Measurements from ENCODE around the gene NEUROG2.

Gene NEUROG2

GRCh38 chr4:112560084-112560483, 44.1 kb upstream of the NEUROG2 start:
- no peak for ATAC-seq
- TF ChIP-seq GLIS3 (CRISPR knock-in tag; IDR thresholded peaks at IDR 0.05), result no peak
- no peak for TF ChIP-seq ESRRG (CRISPR knock-in tag; IDR thresholded peaks at IDR 0.05)
- TF ChIP-seq ARNTL (CRISPR knock-in tag; IDR thresholded peaks at IDR 0.05; ENCODE audit: borderline replicate concordance, low read depth), result no peak
- TF ChIP-seq RARB (CRISPR knock-in tag; IDR thresholded peaks at IDR 0.05), result no peak
- TF ChIP-seq, protein P1, sequence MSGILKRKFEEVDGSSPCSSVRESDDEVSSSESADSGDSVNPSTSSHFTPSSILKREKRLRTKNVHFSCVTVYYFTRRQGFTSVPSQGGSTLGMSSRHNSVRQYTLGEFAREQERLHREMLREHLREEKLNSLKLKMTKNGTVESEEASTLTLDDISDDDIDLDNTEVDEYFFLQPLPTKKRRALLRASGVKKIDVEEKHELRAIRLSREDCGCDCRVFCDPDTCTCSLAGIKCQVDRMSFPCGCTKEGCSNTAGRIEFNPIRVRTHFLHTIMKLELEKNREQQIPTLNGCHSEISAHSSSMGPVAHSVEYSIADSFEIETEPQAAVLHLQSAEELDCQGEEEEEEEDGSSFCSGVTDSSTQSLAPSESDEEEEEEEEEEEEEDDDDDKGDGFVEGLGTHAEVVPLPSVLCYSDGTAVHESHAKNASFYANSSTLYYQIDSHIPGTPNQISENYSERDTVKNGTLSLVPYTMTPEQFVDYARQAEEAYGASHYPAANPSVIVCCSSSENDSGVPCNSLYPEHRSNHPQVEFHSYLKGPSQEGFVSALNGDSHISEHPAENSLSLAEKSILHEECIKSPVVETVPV (CRISPR knock-in tag; IDR thresholded peaks at IDR 0.05), result no peak
- TF ChIP-seq CREB5 (CRISPR knock-in tag; IDR thresholded peaks at IDR 0.05; ENCODE audit: low read depth), result no peak
- TF ChIP-seq, protein P2, sequence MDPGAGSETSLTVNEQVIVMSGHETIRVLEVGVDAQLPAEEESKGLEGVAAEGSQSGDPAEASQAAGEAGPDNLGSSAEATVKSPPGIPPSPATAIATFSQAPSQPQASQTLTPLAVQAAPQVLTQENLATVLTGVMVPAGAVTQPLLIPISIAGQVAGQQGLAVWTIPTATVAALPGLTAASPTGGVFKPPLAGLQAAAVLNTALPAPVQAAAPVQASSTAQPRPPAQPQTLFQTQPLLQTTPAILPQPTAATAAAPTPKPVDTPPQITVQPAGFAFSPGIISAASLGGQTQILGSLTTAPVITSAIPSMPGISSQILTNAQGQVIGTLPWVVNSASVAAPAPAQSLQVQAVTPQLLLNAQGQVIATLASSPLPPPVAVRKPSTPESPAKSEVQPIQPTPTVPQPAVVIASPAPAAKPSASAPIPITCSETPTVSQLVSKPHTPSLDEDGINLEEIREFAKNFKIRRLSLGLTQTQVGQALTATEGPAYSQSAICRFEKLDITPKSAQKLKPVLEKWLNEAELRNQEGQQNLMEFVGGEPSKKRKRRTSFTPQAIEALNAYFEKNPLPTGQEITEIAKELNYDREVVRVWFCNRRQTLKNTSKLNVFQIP (CRISPR knock-in tag; IDR thresholded peaks at IDR 0.05; ENCODE audit: borderline replicate concordance, low read depth), result no peak
- TF ChIP-seq, protein P3, sequence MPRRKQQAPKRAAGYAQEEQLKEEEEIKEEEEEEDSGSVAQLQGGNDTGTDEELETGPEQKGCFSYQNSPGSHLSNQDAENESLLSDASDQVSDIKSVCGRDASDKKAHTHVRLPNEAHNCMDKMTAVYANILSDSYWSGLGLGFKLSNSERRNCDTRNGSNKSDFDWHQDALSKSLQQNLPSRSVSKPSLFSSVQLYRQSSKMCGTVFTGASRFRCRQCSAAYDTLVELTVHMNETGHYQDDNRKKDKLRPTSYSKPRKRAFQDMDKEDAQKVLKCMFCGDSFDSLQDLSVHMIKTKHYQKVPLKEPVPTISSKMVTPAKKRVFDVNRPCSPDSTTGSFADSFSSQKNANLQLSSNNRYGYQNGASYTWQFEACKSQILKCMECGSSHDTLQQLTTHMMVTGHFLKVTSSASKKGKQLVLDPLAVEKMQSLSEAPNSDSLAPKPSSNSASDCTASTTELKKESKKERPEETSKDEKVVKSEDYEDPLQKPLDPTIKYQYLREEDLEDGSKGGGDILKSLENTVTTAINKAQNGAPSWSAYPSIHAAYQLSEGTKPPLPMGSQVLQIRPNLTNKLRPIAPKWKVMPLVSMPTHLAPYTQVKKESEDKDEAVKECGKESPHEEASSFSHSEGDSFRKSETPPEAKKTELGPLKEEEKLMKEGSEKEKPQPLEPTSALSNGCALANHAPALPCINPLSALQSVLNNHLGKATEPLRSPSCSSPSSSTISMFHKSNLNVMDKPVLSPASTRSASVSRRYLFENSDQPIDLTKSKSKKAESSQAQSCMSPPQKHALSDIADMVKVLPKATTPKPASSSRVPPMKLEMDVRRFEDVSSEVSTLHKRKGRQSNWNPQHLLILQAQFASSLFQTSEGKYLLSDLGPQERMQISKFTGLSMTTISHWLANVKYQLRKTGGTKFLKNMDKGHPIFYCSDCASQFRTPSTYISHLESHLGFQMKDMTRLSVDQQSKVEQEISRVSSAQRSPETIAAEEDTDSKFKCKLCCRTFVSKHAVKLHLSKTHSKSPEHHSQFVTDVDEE (CRISPR knock-in tag; IDR thresholded peaks at IDR 0.05), result no peak
- TF ChIP-seq ZNF8 (CRISPR knock-in tag; IDR thresholded peaks at IDR 0.05), result no peak

DNA sequence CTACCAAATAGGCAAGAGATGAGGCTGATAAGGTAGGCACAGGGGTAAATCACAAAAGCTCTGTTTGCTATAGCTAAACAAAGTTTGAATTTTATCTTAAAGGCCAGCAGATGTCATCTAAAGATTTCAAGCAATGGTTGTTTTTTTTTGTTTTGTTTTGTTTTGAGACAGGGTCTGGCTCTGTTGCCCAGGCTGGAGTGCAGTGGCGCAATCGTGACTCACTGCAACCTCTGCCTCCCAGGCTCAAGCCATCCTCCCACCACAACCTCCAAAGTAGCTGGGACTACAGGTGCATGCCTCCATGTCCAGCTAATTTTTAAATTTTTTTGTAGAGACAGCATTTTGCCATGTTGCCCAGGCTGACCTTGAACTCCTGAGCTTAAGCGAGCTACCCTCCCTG, 43.1 kb upstream of the NEUROG2 start:
- TF ChIP-seq OSR1 (CRISPR knock-in tag; IDR thresholded peaks at IDR 0.05) (no peak), BACH2 (CRISPR knock-in tag; IDR thresholded peaks at IDR 0.05; ENCODE audit: borderline replicate concordance) (no peak), ZNF8 (CRISPR knock-in tag; IDR thresholded peaks at IDR 0.05) (no peak), CREB5 (CRISPR knock-in tag; IDR thresholded peaks at IDR 0.05; ENCODE audit: low read depth) (no peak), PPARA (CRISPR knock-in tag; IDR thresholded peaks at IDR 0.05; ENCODE audit: borderline replicate concordance) (no peak), ARNTL (CRISPR knock-in tag; IDR thresholded peaks at IDR 0.05; ENCODE audit: borderline replicate concordance, low read depth) (no peak)
- TF ChIP-seq, protein P1 (CRISPR knock-in tag; IDR thresholded peaks at IDR 0.05), result no peak
- TF ChIP-seq, protein P2 (CRISPR knock-in tag; IDR thresholded peaks at IDR 0.05; ENCODE audit: borderline replicate concordance, low read depth), result no peak
- no peak for ATAC-seq

DNA sequence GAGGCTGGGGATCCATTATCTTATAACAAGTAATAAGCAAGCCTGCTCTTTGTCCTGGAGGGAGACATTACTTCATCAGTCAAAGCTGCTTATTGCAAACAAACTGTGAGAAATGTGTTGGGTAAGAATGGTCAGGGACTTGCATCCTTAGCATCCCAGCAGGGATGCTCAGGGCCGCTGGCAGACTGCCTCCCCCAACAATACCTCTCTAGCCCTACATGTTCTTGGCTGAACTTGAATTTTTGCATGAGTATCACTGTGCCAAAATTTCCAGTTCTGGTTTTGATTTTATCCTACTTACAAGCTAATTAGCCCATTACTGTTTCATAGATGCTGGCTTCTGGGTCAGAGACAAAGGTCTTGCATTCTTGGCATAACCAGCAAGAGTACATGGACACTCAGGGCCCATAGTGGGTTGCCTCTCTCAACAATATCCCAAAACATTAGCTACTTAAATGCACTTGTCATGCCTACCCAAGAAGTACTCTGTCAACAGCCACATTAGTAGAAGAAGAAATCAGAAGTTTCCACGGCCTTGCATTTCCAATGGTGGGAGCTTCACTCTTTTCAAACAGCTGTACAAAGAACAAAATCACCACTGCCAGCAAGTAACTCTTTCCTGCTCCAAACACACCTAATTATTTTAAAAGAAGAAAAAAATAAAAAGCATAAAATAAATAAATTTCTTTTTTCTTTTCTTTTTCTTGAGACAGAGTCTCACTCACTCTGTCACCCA, 41.9 kb upstream of the NEUROG2 start:
- ATAC-seq, result no peak
- TF ChIP-seq ISL1 (CRISPR knock-in tag; IDR thresholded peaks at IDR 0.05), result no peak
- no peak for TF ChIP-seq PPARA (CRISPR knock-in tag; IDR thresholded peaks at IDR 0.05; ENCODE audit: borderline replicate concordance)

All from SK-N-SH treated with all-trans-retinoic acid at 6 μM for 48 hours (cell line).